ENCODE results near the gene ATRNL1.

- TF ChIP-seq CTCF (IDR thresholded peaks at IDR 0.05) = no peak
- TF ChIP-seq POLR2A (IDR thresholded peaks at IDR 0.05) = no peak
Measured at GRCh38 chr10:115845921-115846320, 752.8 kb downstream of the ATRNL1 start.
